Activated CD4-positive, alpha-beta T cell treated with anti-CD3 and anti-CD28 coated beads for 4 hours (primary cell): Measurements from ENCODE around the gene INTS14.
"Not testable (repeated sequence)": the region's sequence is repeated elsewhere in the genome, so short reads cannot be mapped to it uniquely, and the experiment has no call there.

Source experiments
- DNase-seq, 2 donors: peaks; one replicate each; pipeline ENCODE4 v3.0.0-alpha.2; 2020

The INTS14 gene

DNA sequence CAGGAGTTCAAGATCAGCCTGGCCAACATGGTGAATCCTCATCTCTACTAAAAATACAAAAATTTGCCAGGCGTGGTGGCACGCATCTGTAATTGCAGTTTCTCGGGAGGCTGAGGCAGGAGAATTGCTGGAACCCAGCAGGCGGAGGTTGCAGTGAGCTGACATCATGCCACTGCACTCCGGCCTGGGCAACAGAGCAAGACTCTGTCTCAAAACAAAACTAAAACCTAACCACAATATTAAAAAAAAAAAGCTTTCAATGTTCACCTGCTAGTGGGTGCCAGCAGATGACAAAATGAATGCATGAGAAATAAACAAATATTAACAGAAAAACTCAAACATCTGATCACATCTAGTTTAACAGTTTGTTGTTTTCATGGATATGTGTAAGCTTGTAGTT lies 19.8 kb upstream of the INTS14 start:
- no peak for DNase-seq

DNA sequence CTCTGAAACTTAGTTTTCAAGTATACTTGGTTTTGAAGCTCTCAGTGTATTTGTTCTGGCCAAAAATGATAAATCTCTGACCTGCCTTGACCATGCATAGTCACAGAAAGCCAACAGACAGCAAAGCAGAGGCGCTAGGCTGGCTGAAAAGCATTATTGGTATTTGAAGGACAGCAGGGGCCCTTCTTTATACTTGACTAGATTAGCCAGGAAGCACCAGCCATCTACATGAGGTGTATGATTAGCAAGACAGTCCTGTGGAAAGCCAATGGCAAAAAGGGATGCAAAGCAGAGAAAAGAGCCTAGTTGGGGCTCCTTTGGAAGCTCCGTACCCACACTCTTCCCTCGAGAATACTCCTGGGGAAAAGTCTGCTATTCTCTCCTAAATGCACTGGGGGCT lies 18.6 kb upstream of the INTS14 start:
- DNase-seq: no peak

DNA sequence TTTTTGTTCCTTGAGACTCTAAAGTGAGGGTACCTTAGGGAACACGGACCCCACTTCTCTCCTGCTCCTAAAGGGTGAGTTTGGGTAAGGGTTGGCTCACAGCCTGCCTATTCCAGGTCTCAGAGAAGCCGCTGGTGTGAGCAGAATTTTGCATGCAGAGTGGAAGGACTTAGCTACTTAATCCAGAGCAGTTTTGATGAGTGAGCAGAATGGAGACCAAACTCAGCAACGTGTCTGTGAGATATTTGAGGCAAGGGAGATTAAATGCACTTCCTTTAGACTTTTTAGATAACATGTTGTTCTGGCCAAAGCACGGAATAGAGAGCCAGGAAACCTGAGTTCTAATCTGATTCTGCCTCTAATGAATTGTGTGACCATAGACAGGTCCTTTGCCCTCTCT lies 15.9 kb upstream of the INTS14 start:
- no peak for DNase-seq

DNA sequence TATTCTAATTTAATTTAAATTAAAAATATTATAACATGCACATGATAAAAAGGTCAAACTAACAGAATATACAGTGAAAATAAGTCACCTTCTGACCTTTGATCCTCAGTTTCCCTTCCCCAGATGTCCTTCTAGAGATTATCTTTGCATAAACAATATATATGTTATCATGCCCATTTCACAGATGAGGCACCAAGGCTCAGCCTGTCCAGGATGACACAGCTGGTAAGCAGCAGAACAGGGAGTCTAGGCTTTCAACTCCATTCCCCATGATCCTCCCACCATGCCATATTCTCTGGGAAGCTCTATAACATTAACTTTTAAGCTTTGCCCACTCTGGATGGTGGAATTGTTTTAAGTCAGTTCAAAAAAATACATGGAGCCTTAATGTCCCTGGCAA lies 12.2 kb upstream of the INTS14 start:
- no peak for DNase-seq

DNA sequence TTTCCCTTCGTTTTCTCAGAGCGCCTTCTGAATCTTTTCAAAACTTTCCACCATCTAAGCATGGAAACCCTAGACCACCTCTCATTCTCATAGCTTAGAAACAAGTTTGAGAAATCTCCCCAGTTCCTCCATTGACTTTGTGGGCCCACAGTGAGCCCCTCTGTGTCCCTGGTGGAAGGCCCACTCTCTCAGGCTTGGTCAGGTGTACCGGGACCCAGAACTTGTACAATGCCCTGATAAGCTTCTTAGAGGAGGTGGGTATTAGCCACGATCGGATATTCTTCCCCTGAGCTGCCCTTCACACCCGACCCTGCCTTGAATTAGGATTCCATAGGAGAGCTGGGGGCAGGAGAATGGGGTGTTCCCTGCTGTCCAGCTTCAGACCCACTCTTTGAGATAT lies 10.7 kb upstream of the INTS14 start, which contains the start of gene SLC24A1:
TSS of gene SLC24A1 (plus strand) at position 301 of the 400 bp plus-strand sequence. CDS start 2,143 bp downstream, outside the sequence.
- no peak for DNase-seq

DNA sequence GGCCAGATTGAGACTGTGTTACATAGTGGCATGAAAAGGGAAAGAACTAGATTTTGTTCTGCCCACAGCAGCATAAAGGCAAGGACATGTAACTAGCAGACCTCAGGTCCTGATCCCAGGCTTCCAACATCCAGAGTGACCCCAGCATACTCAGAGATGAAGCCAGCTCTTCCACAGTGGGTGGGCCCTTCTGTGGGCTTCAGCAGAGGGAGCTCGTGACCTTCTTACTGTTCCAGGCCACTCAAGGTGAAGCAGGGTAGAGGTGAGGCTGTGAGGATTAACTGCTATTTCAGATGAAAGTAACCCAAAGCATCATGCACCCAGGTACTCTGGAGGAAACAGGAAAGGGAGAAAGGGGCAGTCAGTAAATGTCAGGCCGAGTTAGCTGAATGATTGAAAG lies 9.9 kb upstream of the INTS14 start:
- DNase-seq: no peak

DNA sequence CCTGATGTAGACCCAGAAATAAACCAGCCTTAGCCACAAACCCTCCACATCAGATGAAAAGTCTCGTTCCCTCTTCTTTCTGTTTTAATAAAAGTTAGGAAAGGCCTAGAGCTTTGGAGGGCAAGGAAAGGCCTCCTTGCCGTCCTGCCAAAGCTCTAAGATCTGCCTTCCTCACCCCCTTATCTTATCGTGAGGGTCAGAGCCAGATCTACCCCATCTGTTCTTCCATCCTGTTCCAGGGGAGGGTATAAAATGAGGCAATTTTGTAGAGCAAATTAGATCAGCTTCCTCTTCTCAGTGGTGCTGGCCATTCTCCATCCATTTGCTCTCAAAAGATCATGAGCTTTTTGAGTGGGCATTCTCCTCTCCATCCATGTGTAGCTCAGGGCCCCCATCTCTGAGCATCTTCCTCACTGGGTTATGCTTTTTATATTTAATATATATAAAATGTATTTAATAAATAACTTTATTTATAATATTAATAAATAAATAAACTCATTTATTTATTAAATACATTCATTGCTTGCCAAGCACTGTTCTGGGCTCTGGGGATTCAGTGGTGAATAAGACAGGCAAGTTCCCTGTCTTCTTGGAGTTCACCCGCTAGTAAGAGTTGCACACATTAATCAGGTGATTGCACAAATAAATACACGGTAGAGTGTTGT lies 8.8 kb upstream of the INTS14 start:
- no peak for DNase-seq

DNA sequence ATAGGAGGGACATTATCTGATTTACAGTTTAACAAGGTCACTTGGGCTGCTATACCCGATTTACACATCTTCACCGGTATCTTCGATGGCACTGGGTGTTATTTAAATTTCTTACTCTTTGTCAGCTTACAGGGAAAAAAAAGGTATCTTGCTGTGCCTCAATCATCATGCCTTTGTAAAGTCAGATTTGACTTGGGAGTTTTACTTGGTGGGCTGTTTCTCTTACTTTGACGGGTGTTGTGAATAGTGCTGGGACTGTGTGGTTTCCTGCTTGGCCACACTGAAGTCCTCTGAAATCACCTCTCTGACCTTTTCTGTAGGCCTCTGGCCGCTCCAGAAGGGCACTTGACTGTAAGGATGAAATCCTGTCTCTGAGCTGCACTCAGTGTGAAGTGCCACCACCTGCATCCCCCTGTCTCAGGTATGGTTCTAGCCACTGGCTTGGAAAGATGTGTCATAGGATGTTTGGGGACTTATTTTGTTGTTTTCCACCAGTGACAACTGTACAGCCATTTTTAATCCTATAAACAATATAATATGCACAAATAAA lies 7.7 kb upstream of the INTS14 start:
- no peak for DNase-seq

DNA sequence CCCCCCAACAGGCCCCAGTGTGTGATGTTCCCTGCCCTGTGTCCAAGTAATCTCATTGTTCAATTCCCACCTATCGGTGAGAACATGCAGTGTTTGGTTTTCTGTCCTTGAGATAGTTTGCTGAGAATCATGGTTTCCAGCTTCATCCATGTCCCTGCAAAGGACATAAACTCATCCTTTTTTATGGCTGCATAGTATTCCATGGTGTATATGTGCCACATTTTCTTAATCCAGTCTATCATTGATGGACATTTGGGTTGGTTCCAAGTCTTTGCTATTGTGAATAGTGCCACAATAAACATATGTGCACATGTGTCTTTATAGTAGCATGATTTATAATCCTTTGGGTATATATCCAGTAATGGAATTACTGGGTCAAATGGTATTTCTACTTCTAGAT lies 5.0 kb upstream of the INTS14 start:
- not testable (repeated sequence) for DNase-seq

DNA sequence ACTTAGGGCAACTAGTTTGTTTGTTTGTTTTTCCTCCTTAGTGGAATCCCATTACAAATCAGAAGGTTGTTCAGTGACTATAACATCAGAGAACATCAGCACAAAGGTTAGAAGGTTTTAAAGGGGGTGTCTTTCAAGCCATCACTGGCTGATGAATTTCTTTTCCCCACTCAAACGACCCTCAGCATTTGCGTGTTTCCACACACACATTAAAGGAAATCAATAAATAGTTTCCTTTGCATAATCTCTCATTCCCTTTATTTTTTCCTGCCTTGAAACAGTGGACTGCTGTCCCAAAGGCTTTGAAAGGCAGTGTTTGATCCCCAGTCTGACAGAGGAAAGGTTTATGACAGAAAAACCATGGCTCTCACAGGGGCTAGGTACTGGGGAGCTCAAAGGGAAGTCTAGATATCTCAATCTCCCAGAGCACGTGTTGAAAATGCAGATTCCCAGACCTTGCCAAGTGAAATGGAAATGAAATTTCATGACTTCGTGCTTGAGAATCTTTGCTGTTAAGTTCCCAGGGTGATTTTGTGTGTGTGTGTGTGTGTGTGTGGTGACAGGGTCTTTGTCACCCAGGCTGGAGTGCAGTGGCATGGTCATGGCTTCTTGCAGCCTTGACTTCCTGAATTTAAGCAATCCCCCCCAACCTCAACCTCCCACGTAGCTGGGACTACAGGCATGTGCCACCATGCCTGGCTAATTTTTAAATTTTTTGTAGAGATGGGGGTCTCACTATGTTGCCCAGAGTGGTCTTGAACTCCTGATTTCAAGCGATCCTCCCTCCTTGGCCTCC lies 2.2 kb upstream of the INTS14 start:
- DNase-seq: no peak

DNA sequence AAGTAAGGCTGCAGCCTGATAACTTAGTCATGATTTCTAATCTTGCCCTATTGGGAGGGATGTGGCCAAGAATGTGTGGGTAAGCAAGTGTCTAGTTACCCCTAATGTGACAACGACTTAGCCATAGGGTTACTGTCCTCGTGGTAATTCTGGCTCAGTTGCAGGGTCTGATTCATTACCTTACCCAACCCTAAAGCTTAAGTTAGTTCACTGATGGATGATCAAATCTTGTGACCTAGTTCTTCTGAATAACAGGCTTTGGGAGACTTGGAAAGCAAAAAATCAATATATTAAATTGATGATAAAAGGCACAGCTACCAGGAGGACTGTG lies 1.6 kb upstream of the INTS14 start:
- DNase-seq: no peak

DNA sequence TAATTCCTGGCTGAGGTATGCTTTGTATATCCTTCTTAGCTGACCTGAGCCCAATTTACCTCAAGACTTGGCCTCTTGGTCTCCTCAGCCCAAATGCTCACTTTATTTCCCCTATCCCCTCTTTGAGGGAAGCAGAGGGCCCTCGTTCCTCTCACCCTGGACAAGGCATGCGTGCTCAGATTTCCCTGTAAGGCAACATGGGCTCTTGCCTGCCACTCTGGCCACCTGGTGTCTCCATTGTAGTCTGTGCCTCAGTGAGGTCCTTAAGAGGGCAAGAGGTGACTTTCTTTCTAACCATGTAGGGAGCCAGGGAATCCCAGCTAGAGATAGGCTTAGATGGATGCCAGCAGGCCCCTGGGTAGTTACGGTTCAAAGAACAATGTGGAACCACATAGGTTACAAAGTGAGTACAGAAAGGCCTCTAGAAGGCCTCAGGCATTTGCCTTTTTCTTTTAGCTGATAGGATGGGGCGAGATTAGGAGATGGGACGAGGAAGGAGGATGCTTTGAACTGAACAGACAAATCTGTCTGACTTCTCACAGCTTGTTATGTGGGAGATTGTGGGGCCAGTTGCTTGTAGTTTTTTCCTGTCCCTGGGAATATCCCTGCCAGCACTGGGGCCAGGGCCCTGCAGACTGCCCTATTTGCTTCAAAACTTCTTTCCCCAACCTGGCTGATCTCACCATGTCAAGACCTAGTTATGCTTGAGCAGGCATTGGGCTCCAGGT lies 1.1 kb upstream of the INTS14 start:
- DNase-seq: no peak

DNA sequence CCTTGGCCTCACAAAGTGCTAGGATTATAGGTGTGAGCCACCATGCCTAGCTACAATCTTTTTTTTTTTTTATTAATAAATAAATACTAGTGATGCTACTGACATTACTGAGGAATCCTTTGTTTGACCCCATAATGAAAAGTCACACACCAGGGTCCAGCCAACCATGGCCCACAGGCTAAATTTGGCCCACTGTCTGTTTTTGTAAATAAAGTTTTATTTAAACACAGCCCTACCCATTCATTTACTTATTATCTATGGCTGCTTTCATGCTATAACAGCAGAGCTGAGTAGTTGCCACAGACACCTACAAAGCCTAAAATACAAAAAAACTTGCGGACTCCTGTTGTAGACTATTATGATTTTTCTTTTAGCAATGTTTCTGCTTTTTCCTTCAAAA lies 7.4 kb downstream of the INTS14 start:
- no peak for DNase-seq

DNA sequence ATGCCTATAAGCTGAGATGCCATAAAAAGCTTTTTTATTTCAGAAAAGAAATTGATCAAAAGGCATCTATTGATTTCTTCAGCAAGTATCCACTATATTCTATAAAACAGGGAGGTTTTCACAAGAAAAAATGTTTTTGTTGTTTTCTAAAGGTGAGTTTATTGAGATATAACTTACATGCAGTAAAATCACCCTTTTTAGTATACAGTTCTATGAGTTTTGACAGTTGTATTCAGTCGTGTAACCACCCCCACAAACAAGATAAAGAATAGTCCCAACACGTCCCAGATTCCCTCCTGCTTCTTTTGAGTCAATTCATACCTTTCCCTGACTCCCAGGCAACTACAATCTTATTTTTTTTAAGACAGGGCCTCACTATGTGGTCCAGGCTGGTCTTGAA lies 7.8 kb downstream of the INTS14 start:
- DNase-seq: no peak

DNA sequence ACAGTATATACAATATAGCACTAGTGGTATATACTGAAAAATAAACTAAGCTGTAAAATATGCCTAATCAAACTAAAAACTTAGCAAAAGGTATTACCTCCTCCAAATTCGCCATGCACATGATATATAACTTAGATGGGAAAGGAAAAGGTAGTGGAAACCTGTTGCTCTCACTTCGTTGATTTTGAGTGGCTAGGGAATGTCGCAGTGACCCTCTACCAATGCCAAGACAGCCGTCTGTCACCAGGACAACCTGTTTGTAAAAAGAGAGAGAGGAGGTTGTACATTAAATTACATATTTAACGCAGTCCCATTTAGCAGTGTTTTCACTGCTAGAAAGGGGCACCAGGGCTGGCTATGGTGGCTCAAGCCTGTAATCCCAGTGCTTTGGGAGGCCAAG lies 11.3 kb downstream of the INTS14 start:
- DNase-seq: no peak

DNA sequence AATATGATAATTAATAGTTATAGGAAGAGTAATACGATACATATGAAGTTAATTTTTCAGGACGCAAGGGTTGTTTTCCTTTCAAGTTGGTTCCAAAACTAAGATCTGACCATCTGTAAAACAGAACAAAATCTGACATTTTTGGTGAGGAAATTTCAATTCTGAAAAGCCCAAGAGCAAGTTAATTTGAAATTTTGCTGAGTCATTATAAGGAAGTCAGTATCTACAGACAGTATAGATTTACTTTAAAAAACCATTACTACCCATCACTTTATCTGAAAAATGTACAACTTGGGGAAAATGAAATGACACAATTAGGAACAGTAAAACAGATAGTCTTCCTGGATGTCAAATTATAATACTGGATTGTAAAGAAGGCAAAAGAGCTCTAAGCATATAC lies 12.5 kb downstream of the INTS14 start:
- DNase-seq: no peak

DNA sequence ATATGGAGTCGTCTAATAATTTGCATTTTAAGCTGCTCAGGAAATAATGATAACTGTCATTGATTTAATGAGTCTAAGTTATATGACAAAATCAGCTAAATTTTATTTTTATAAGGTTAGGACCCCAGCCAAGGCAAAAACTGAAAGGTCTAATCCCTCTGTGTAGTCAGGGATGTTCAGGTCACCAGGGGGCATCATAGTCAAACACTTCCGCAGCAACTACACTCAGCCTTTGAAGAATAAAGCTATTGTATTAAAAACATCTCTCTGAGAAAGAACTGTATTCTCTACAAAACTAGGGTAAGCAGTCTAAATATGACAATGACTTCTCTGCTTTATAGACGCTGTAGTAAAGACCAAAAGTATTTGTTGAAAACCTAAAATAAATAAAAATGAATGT lies 15.0 kb downstream of the INTS14 start:
- DNase-seq: peak in 1 of 2 donors; percentile 17

DNA sequence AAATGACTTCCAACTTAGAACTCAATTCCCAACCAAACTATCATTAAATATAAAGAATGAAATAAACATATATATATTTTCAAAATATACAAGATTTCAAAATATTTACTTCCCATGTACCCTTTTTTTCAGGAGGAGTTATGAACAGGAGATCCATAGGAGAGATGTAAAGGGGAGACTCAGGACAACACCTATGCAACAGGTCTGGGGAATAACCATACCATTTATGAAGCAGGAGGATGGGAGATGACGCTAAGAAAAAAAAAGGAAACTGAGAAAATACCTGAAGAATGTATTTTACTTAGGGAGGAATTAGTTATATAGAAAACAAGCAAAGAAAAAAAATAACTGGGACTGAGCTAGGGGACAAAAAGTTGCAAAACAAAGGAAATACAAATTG lies 23.8 kb downstream of the INTS14 start:
- DNase-seq: no peak

DNA sequence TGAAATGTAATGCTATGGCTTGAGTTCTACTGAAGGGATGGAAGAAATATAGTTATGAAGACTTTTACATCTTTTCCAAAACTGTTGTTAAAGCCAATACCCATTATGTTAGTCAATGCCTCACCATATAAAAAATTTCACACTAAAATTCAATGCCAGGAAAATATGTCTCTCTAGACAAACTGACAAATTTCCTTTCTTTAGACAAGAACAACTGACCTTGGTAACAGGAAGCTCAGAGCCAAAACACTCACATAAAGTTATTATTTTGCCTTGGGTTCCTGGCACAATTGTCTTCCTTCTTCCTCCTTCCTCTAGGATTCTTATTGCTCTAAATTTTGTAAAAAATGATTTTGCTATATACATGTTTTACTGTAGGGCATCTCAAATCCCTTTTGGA lies 26.7 kb downstream of the INTS14 start:
- no peak for DNase-seq

DNA sequence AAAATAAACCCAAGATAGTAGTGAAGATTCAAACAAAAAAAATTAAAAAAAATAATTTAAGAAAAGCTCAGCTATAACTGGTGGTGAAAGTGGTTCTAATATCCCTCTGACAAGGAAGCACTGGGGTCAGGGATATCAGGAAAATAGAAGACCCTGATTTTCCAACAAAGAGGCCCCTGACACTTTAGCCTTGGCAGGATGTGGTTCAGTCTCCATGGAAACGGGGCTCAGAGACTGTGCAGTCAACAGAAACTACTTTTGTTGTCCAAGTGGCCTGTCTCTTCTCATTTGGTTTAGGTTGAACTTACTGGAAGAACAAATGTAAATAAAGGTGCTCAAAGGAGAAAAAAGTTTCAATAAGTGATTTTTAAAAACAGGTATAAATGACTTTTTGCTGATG lies 27.2 kb downstream of the INTS14 start:
- DNase-seq: peak; percentile 16 to 18

DNA sequence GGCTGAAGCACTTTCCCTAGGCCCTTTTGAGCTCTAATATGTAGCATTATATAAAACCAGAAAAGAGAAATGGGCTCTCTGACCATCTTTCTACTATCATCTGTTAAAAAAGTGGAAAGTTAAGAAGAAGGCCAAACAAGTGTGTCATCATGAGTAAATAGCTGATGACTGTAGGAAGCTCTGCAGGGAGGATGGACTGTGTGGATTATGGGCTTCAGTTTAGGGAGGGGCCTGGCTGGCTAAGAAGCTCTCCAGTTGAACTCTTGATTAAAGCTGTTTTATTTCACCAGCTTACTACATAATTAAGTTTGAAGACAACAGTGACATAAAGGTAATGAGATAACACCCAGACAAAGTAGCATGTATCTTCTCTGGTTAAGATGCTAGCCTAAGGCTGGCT lies 30.6 kb downstream of the INTS14 start:
- DNase-seq: no peak

DNA sequence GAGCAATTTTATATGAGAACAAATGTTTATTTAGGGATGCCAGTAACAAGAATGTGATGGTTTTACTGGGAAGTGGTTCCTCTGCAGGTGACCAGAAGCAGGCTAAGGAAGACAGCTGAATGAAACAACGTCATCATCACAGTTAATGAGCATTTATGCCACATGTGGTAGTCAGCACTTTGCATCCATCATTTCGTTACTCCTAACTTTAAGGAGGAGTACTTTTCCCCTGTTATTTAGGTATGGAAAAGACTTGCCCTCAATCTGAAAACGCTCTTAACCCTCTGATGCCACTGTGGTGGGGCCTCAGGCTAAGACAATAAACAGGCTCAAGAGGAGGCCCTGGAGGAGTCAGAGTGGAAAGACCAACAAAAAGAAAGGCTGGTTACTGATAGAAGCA lies 31.2 kb downstream of the INTS14 start:
- DNase-seq: no peak

DNA sequence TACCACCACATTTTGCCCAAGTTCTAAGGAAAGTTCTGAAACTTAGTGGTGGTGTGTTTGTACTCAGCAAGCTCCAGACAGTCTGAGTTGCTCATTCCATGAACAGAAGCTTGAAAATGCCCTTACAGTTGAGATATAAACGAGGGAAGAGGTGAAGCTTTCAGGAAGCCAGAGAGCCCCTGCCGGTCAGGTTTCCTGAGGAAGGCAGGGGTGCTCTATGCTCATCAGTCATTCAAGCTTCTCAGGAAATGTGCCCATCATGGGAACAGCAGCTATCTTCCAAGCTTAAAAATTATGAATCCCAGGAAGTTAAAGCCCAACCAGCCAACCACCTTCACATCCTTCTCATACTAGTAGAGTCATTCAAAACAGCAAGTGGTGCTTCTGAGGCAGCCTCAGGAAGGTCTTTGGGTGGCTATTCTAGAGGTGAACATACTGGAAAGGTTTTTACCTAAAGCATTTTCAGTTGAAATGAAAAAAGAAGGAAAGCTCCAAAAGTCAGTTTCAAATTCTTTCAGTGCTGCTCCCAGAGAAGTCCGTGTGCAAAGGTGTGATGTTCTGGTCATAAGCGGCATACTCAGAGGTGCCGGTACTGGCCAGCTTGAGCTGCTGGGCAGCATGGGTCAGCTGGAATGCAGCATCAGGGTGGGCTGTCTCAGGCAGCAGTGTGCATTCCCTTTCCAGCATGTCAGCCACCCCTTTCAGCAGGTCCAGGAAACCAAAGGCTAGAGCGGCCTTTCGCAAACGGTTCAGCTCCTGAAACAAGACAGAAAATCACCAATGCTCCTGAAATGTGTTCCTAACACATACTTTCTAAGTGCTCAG lies 31.8 kb downstream of the INTS14 start:
- DNase-seq: no peak
